ENCODE data around the gene COX8A.

COX8A gene

DNA sequence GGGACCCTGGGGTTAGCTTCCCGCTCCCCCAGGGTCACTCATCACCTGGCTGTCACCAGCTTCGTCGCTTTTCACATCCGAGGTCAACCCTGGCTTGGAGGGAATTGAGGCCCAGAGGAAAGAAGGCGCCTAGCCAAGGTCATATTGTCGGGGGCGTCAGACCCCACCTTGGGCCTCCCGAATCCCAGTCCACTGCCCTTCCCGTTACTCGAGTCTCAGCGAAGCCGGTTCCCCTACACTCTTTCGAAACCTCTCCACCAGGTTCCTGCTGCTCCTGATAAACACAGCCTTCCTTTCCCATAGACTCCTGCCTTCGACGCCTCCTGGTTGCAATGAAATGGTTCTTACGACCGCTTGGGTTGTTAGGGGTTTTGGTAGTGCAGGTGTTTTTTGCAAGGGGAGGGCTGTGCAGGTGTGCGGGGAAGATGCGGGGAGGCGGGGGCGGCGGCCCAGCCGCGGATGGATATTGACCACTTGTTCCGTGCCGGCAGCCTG is 35.0 kb upstream of the COX8A start (continued):
- TF ChIP-seq ZNF565 (CRISPR knock-in tag; conservative IDR thresholded peaks at IDR 0.05; ENCODE audit: low read depth), result no peak
- TF ChIP-seq ZNF70 (CRISPR knock-in tag; IDR thresholded peaks at IDR 0.05), result no peak
- TF ChIP-seq TOX (CRISPR knock-in tag; IDR thresholded peaks at IDR 0.05; ENCODE audit: borderline replicate concordance), result no peak
- no peak for TF ChIP-seq ZC3H10 (CRISPR knock-in tag; IDR thresholded peaks at IDR 0.05)

DNA sequence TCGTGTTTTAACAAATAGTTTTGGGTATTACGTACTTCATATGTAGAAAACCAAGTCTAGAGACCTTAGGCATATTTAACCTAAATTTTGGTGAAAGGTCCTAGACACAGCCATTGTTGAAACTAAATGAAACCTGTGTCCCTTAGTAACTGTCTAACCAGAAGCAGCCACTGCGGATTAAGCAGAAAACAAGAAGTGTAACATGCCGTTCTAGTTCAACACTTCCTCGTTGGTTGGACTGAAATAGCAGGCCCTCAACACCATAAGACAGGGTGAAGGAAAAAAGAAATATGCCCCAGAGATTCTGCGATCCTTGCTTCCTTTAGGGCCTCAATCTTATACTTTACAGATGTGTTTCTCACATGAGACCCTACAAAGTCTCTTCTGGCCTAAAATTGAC is 33.6 kb upstream of the COX8A start:
- no peak for TF ChIP-seq RARB (CRISPR knock-in tag; IDR thresholded peaks at IDR 0.05)
- TF ChIP-seq, protein P1, sequence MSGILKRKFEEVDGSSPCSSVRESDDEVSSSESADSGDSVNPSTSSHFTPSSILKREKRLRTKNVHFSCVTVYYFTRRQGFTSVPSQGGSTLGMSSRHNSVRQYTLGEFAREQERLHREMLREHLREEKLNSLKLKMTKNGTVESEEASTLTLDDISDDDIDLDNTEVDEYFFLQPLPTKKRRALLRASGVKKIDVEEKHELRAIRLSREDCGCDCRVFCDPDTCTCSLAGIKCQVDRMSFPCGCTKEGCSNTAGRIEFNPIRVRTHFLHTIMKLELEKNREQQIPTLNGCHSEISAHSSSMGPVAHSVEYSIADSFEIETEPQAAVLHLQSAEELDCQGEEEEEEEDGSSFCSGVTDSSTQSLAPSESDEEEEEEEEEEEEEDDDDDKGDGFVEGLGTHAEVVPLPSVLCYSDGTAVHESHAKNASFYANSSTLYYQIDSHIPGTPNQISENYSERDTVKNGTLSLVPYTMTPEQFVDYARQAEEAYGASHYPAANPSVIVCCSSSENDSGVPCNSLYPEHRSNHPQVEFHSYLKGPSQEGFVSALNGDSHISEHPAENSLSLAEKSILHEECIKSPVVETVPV (CRISPR knock-in tag; IDR thresholded peaks at IDR 0.05), result no peak
- no peak for TF ChIP-seq ZC3H10 (CRISPR knock-in tag; IDR thresholded peaks at IDR 0.05)
- no peak for TF ChIP-seq OSR1 (CRISPR knock-in tag; IDR thresholded peaks at IDR 0.05)
- no peak for TF ChIP-seq ZFP3 (CRISPR knock-in tag; IDR thresholded peaks at IDR 0.05)
- no peak for TF ChIP-seq TCF4 (CRISPR knock-in tag; IDR thresholded peaks at IDR 0.05; ENCODE audit: borderline replicate concordance)
- no peak for TF ChIP-seq ZNF565 (CRISPR knock-in tag; conservative IDR thresholded peaks at IDR 0.05; ENCODE audit: low read depth)
- no peak for TF ChIP-seq CSDC2 (CRISPR knock-in tag; IDR thresholded peaks at IDR 0.05)
- TF ChIP-seq ARNTL (CRISPR knock-in tag; IDR thresholded peaks at IDR 0.05; ENCODE audit: borderline replicate concordance, low read depth), result no peak
- no peak for ATAC-seq

DNA sequence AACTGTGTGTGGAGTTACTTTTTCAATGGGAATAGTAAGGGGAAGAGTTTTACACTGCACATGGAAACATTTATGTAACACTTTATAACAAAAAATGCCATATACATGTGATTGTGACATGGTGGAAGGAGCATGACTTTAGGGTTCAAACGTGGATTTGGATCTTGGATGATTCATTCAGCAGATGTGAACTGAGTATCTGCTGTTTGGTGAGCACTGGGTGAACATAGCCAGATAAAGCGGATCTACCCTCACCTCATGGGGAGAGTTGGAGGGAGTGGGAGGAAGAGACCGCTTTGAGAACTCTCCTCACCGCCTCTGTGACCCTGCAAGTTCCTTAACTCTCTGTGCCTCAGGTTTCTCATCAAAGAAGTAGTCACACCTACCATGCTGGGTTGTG is 32.5 kb upstream of the COX8A start:
- TF ChIP-seq, protein P2, sequence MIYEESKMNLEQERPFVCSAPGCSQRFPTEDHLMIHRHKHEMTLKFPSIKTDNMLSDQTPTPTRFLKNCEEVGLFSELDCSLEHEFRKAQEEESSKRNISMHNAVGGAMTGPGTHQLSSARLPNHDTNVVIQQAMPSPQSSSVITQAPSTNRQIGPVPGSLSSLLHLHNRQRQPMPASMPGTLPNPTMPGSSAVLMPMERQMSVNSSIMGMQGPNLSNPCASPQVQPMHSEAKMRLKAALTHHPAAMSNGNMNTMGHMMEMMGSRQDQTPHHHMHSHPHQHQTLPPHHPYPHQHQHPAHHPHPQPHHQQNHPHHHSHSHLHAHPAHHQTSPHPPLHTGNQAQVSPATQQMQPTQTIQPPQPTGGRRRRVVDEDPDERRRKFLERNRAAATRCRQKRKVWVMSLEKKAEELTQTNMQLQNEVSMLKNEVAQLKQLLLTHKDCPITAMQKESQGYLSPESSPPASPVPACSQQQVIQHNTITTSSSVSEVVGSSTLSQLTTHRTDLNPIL (CRISPR knock-in tag; IDR thresholded peaks at IDR 0.05; ENCODE audit: low read depth), result no peak
- TF ChIP-seq ZNF8 (CRISPR knock-in tag; IDR thresholded peaks at IDR 0.05) (no peak), TCF4 (CRISPR knock-in tag; IDR thresholded peaks at IDR 0.05; ENCODE audit: borderline replicate concordance) (no peak), TOX (CRISPR knock-in tag; IDR thresholded peaks at IDR 0.05; ENCODE audit: borderline replicate concordance) (no peak), RARB (CRISPR knock-in tag; IDR thresholded peaks at IDR 0.05) (no peak), ZFP3 (CRISPR knock-in tag; IDR thresholded peaks at IDR 0.05) (no peak), OSR1 (CRISPR knock-in tag; IDR thresholded peaks at IDR 0.05) (no peak), ZC3H10 (CRISPR knock-in tag; IDR thresholded peaks at IDR 0.05) (no peak), ESRRG (CRISPR knock-in tag; IDR thresholded peaks at IDR 0.05) (no peak), ZFP30 (CRISPR knock-in tag; IDR thresholded peaks at IDR 0.05) (no peak)
- TF ChIP-seq, protein P3, sequence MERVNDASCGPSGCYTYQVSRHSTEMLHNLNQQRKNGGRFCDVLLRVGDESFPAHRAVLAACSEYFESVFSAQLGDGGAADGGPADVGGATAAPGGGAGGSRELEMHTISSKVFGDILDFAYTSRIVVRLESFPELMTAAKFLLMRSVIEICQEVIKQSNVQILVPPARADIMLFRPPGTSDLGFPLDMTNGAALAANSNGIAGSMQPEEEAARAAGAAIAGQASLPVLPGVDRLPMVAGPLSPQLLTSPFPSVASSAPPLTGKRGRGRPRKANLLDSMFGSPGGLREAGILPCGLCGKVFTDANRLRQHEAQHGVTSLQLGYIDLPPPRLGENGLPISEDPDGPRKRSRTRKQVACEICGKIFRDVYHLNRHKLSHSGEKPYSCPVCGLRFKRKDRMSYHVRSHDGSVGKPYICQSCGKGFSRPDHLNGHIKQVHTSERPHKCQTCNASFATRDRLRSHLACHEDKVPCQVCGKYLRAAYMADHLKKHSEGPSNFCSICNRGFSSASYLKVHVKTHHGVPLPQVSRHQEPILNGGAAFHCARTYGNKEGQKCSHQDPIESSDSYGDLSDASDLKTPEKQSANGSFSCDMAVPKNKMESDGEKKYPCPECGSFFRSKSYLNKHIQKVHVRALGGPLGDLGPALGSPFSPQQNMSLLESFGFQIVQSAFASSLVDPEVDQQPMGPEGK (CRISPR knock-in tag; IDR thresholded peaks at IDR 0.05; ENCODE audit: borderline replicate concordance), result no peak
- ATAC-seq, result no peak

DNA sequence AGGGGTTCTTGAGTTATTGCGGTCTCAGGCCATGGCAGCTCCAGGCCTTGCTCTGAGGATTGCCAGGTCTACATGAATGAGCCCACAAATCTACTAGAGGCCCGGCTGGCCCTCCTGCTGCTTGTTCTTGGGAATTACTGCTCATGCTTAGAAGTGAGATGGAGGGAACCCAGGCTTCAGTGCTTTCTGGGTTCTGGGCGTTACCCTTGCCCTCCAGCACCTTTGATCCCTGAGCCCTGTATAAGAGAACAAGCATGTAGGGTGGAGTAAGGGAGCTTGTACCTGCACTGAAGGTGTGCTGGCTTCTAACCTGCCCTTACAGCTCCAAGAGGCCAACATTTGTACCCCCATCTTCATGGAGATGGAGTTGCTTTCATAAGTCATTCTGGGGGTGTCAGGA is 31.6 kb upstream of the COX8A start:
- TF ChIP-seq GLIS3 (CRISPR knock-in tag; IDR thresholded peaks at IDR 0.05) (no peak), ISL1 (CRISPR knock-in tag; IDR thresholded peaks at IDR 0.05) (no peak), RARB (CRISPR knock-in tag; IDR thresholded peaks at IDR 0.05) (no peak)
- ATAC-seq, result no peak

DNA sequence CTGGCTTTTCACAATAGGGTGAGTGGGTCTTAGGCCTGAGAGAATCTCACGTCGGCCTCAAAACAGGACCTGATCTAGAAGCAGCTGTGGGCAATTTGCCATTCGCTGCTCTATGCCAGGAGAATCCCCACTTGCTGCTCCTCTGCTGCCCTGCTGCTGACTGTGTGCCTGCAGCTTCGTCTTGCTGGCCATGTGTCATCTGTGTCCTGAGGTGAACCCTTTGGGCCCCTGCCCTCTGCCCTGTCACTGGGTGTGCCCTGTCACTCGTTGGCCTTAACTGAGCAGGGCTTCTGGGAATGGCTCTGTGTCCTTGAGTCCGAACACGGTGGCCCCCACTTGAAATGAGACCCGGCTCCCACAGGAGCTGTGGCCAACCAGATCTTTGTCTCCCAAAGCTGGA is 29.4 kb upstream of the COX8A start:
- no peak for TF ChIP-seq ESRRG (CRISPR knock-in tag; IDR thresholded peaks at IDR 0.05)
- TF ChIP-seq TCF4 (CRISPR knock-in tag; IDR thresholded peaks at IDR 0.05; ENCODE audit: borderline replicate concordance), result no peak
- TF ChIP-seq ARNTL (CRISPR knock-in tag; IDR thresholded peaks at IDR 0.05; ENCODE audit: borderline replicate concordance, low read depth), result no peak
- TF ChIP-seq GLIS3 (CRISPR knock-in tag; IDR thresholded peaks at IDR 0.05), result no peak
- no peak for TF ChIP-seq PPARA (CRISPR knock-in tag; IDR thresholded peaks at IDR 0.05; ENCODE audit: borderline replicate concordance)
- TF ChIP-seq ZC3H10 (CRISPR knock-in tag; IDR thresholded peaks at IDR 0.05), result no peak
- TF ChIP-seq ZNF565 (CRISPR knock-in tag; conservative IDR thresholded peaks at IDR 0.05; ENCODE audit: low read depth), result no peak
- TF ChIP-seq, protein P1 (CRISPR knock-in tag; IDR thresholded peaks at IDR 0.05), result no peak
- TF ChIP-seq ZFP30 (CRISPR knock-in tag; IDR thresholded peaks at IDR 0.05), result no peak
- no peak for TF ChIP-seq ZNF70 (CRISPR knock-in tag; IDR thresholded peaks at IDR 0.05)
- no peak for TF ChIP-seq ZFP3 (CRISPR knock-in tag; IDR thresholded peaks at IDR 0.05)
- no peak for TF ChIP-seq RARB (CRISPR knock-in tag; IDR thresholded peaks at IDR 0.05)
- no peak for TF ChIP-seq SNAI2 (CRISPR knock-in tag; IDR thresholded peaks at IDR 0.05)
- no peak for TF ChIP-seq BACH2 (CRISPR knock-in tag; IDR thresholded peaks at IDR 0.05; ENCODE audit: borderline replicate concordance)
- TF ChIP-seq, protein P3 (CRISPR knock-in tag; IDR thresholded peaks at IDR 0.05; ENCODE audit: borderline replicate concordance), result no peak
- TF ChIP-seq, protein P2 (CRISPR knock-in tag; IDR thresholded peaks at IDR 0.05; ENCODE audit: low read depth), result no peak
- ATAC-seq, result peak; percentile 22; the same call in 2 of the 3 replicates

All from SK-N-SH treated with all-trans-retinoic acid at 6 μM for 48 hours (cell line).